Measurements from ENCODE around the gene FAM241B. TPM values are rescaled to one million over a fixed set of nuclear protein-coding genes. Genes with fewer than 3 reads are reported as not detected.

The FAM241B gene
- total RNA-seq, 1 donor from 2014 or later = 1.00 TPM

GRCh38 chr10:69636626-69637605 lies 6.9 kb downstream of the FAM241B start:
- no peak overlapping the region for H3K27ac Mint-ChIP-seq
- DNase-seq = no peak

GRCh38 chr10:69638642-69639041 lies 8.6 kb downstream of the FAM241B start:
- Mint-ChIP-seq H3K27me3 (peaks cover 12% of the 10 kb centered on the region), H3K27ac (no peak overlapping the region), H3K9me3 (no peaks in the 10 kb centered on the region), H3K36me3 (ENCODE audit: low read depth) (no peaks in the 10 kb centered on the region), H3K4me3 (no peak overlapping the region), H3K4me1 (no peaks in the 10 kb centered on the region)
- DNase-seq (no peak), ATAC-seq (ENCODE audit: low read depth) (no peak)
- intact Hi-C loops (cut with micrococcal nuclease) = loop anchor here (1.0 to 10.0 kb wide), 5 partner anchors 123 to 506 kb away; partner anchors contain the start of gene TYSND1
- ChIA-PET POLR2A (no interaction called here), CTCF (interaction anchor here (3.2 to 4.1 kb wide), 2 partner anchors 11 to 123 kb away, joined by 10 to 67 read pairs; no protein-coding TSS in a partner anchor)
- TF ChIP-seq CTCF (IDR thresholded peaks at IDR 0.05) = no peak

More at GRCh38 chr10:69636626-69637605, 6.9 kb downstream of the FAM241B start:
- H3K36me3 Mint-ChIP-seq (ENCODE audit: low read depth) = no peaks in the 10 kb centered on the region
- no peak for TF ChIP-seq CTCF (IDR thresholded peaks at IDR 0.05)
- ChIA-PET CTCF (interaction anchor here (0.7 to 4.1 kb wide), 10 partner anchors 9 to 395 kb away, joined by 3 to 67 read pairs (median 3); no protein-coding TSS in a partner anchor), POLR2A (no interaction called here)
- H3K27me3 Mint-ChIP-seq = peaks cover 12% of the 10 kb centered on the region
- no peak for ATAC-seq (ENCODE audit: low read depth)
- H3K9me3 Mint-ChIP-seq = no peaks in the 10 kb centered on the region
- no peak overlapping the region for H3K4me3 Mint-ChIP-seq
- H3K4me1 Mint-ChIP-seq = no peaks in the 10 kb centered on the region
- intact Hi-C loops (cut with micrococcal nuclease) = loop anchor here (5.0 to 10.0 kb wide), 2 partner anchors 210 to 508 kb away; partner anchors contain the start of gene TYSND1

- ChIA-PET POLR2A (no interaction called here), CTCF (interaction anchor here (4.1 to 4.8 kb wide), 2 partner anchors 124 kb away, joined by 43 to 67 read pairs; no protein-coding TSS in a partner anchor)
- no peaks in the 10 kb centered on the region for H3K4me1 Mint-ChIP-seq
- H3K9me3 Mint-ChIP-seq = no peaks in the 10 kb centered on the region
- no peak for DNase-seq
- no peaks in the 10 kb centered on the region for H3K36me3 Mint-ChIP-seq (ENCODE audit: low read depth)
- no peak for TF ChIP-seq CTCF (IDR thresholded peaks at IDR 0.05)
- H3K27me3 Mint-ChIP-seq = peaks cover 9% of the 10 kb centered on the region
- no peak overlapping the region for H3K4me3 Mint-ChIP-seq
- ATAC-seq (ENCODE audit: low read depth) = peak; percentile 50
- H3K27ac Mint-ChIP-seq = no peak overlapping the region
- intact Hi-C loops (cut with micrococcal nuclease) = loop anchor here (1.0 to 10.0 kb wide), 6 partner anchors 124 to 505 kb away; partner anchors contain the start of gene TYSND1
Measured at GRCh38 chr10:69639291-69640195, 9.5 kb downstream of the FAM241B start.

- no peak overlapping the region for H3K27ac Mint-ChIP-seq
- TF ChIP-seq CTCF (IDR thresholded peaks at IDR 0.05) = no peak
- H3K36me3 Mint-ChIP-seq (ENCODE audit: low read depth) = no peaks in the 10 kb centered on the region
- ATAC-seq (ENCODE audit: low read depth) (no peak), DNase-seq (no peak)
- POLR2A ChIA-PET = no interaction called here
- H3K27me3 Mint-ChIP-seq = peaks cover 9% of the 10 kb centered on the region
- intact Hi-C loops (cut with micrococcal nuclease) = loop anchor here (10.0 kb wide), 1 partner anchor 274 kb away; no protein-coding TSS in a partner anchor
- no peak overlapping the region for H3K4me3 Mint-ChIP-seq
- H3K9me3 Mint-ChIP-seq = no peaks in the 10 kb centered on the region
- CTCF ChIA-PET = interaction anchor here (4.8 kb wide), 1 partner anchor 125 kb away, joined by 43 read pairs; no protein-coding TSS in a partner anchor
- H3K4me1 Mint-ChIP-seq = no peaks in the 10 kb centered on the region
Measured at GRCh38 chr10:69640196-69640980, 10.3 kb downstream of the FAM241B start.

Measured in activated B cell treated with CpG ODN at 0.5 μM for 24 hours (primary cell).